Esophagus muscularis mucosa (tissue), 4 donors: Measurements from ENCODE around the gene WDR59.
"Not testable (repeated sequence)": the region's sequence is repeated elsewhere in the genome, so short reads cannot be mapped to it uniquely, and the experiment has no call there.

ENCODE experiments used
- EP300 ChIP-seq: sonication (generic); formaldehyde crosslinking; IDR thresholded peaks from one replicate; pipeline ENCODE4 v1.6.1; 2017; ENCODE audit warnings: antibody characterized with exemption
- POLR2A ChIP-seq: fragments of 450-650 bp; IDR thresholded peaks from one replicate; pipeline ENCODE4 v1.6.1; 2017; ENCODE audit warnings: antibody characterized with exemption, moderate library complexity, mild to moderate bottlenecking, low read depth
- POLR2AphosphoS5 ChIP-seq, 2 donors: sonication (generic); formaldehyde crosslinking; IDR thresholded peaks; one replicate each; pipeline ENCODE4 v1.6.1; 2017; ENCODE audit warnings: antibody characterized with exemption in 2 of 2
- TF ChIP-seq, protein P1 (sequence below), 3 experiments: fragments of 200-600 bp in 2 of 3; fragments of 450-650 bp in 1 of 3; sonication (generic) in 2 of 3; IDR thresholded peaks; one replicate each; pipeline ENCODE4 v1.5.1; 2017 to 2019; ENCODE audit warnings: antibody characterized with exemption in 3 of 3, mild to moderate bottlenecking in 2 of 3, moderate library complexity in 1 of 3

- TF ChIP-seq, protein P1, sequence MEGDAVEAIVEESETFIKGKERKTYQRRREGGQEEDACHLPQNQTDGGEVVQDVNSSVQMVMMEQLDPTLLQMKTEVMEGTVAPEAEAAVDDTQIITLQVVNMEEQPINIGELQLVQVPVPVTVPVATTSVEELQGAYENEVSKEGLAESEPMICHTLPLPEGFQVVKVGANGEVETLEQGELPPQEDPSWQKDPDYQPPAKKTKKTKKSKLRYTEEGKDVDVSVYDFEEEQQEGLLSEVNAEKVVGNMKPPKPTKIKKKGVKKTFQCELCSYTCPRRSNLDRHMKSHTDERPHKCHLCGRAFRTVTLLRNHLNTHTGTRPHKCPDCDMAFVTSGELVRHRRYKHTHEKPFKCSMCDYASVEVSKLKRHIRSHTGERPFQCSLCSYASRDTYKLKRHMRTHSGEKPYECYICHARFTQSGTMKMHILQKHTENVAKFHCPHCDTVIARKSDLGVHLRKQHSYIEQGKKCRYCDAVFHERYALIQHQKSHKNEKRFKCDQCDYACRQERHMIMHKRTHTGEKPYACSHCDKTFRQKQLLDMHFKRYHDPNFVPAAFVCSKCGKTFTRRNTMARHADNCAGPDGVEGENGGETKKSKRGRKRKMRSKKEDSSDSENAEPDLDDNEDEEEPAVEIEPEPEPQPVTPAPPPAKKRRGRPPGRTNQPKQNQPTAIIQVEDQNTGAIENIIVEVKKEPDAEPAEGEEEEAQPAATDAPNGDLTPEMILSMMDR (IDR thresholded peaks at IDR 0.05), result not testable (repeated sequence)
- not testable (repeated sequence) for TF ChIP-seq POLR2A; POLR2AphosphoS5 (IDR thresholded peaks at IDR 0.05); EP300
These were observed 141.4 kb downstream of the WDR59 start for GRCh38 chr16:74843381-74844035.
